ENCODE measurements around the gene TMEM169.

- TF ChIP-seq NR3C1 (IDR thresholded peaks at IDR 0.05) (no peak), CTCF (IDR thresholded peaks at IDR 0.05) (no peak), MAZ (IDR thresholded peaks at IDR 0.05; ENCODE audit: borderline replicate concordance, low read depth, low read length) (no peak), POLR2A (IDR thresholded peaks at IDR 0.05; ENCODE audit: low read length) (no peak)
Measured at GRCh38 chr2:216092646-216093045, 10.9 kb downstream of the TMEM169 start.
